DMS79 treated with DMSO at 0.1 percent for 48 hours (cell line): ENCODE measurements around the gene SRD5A3.

Experiments
- DNase-seq: peaks from one replicate; lab custom pipeline; 2025; lab: John Stamatoyannopoulos, UW

SRD5A3 gene

GRCh38 chr4:55376698-55377097 is 30.7 kb downstream of the SRD5A3 start:
- DNase-seq = no peak

GRCh38 chr4:55378617-55379467 is 32.8 kb downstream of the SRD5A3 start:
- DNase-seq = no peak

GRCh38 chr4:55380576-55380975 is 34.5 kb downstream of the SRD5A3 start:
- no peak for DNase-seq

GRCh38 chr4:55381502-55381901 is 35.5 kb downstream of the SRD5A3 start:
- DNase-seq = no peak

GRCh38 chr4:55382488-55383003 is 36.5 kb downstream of the SRD5A3 start:
- DNase-seq = no peak

- DNase-seq = no peak
These were observed 39.2 kb downstream of the SRD5A3 start for GRCh38 chr4:55385201-55385649.

- no peak for DNase-seq
These were observed 40.0 kb downstream of the SRD5A3 start for GRCh38 chr4:55386073-55386472.

- DNase-seq = no peak
These were observed 40.8 kb downstream of the SRD5A3 start for GRCh38 chr4:55386840-55387239.

GRCh38 chr4:55393461-55394320 is 47.6 kb downstream of the SRD5A3 start:
- DNase-seq = no peak

GRCh38 chr4:55395218-55395528 is 49.1 kb downstream of the SRD5A3 start:
- no peak for DNase-seq

GRCh38 chr4:55395529-55396307 is 49.7 kb downstream of the SRD5A3 start, which contains the start of gene TMEM165:
Gene TMEM165 (plus strand): TSS chr4:55395957. CDS start chr4:55396190, 233 bp downstream.
- peak; percentile 79 for DNase-seq

- DNase-seq = peak; percentile 58
These were observed 50.5 kb downstream of the SRD5A3 start for GRCh38 chr4:55396308-55397125.

- peak; percentile 58 for DNase-seq
These were observed 51.0 kb downstream of the SRD5A3 start for GRCh38 chr4:55397126-55397436.

- DNase-seq = peak; percentile 43
These were observed 51.7 kb downstream of the SRD5A3 start for GRCh38 chr4:55397520-55398321.

GRCh38 chr4:55398461-55398860 is 52.4 kb downstream of the SRD5A3 start:
- DNase-seq = no peak

- DNase-seq = no peak
These were observed 52.9 kb downstream of the SRD5A3 start for GRCh38 chr4:55398966-55399365.

- DNase-seq = no peak
These were observed 53.5 kb downstream of the SRD5A3 start for GRCh38 chr4:55399581-55399980.

GRCh38 chr4:55405073-55405472 is 59.0 kb downstream of the SRD5A3 start:
- no peak for DNase-seq

- no peak for DNase-seq
These were observed 60.5 kb downstream of the SRD5A3 start for GRCh38 chr4:55406545-55406944.

GRCh38 chr4:55407119-55407518 is 61.1 kb downstream of the SRD5A3 start:
- no peak for DNase-seq
